Caco-2 (cell line): ENCODE measurements around the gene KRTAP12-1. TPM values are rescaled to one million over a fixed set of nuclear protein-coding genes. Genes with fewer than 3 reads are reported as not detected.

ENCODE experiments used
- BruUV-seq: library from RNA; stranded (reverse); fragments of 400-500 nt; replicated peaks from 2 replicates; lab custom pipeline; 2021; lab: Mats Ljungman, UMichigan
- CTCF ChIA-PET: fragments of 300-600 bp; sonication (Branson Sonifier 250); formaldehyde crosslinking; loops from one replicate; lab custom pipeline; 2022; ENCODE audit warnings: antibody characterized with exemption; lab: Charles Lee
- POLR2A ChIA-PET: fragments of 300-600 bp; sonication (Branson Sonifier 250); formaldehyde crosslinking; loops from one replicate; lab custom pipeline; 2022; ENCODE audit warnings: antibody characterized with exemption; lab: Charles Lee
- DNase-seq, 2 experiments: peaks; one replicate each; pipeline versions ENCODE4 v3.0.0 to v3.0.0-alpha.2; 2020 to 2022
- H3K27me3 ChIP-seq: replicated peaks from 2 replicates; pipeline ENCODE4 v1.6.0; 2011; ENCODE audit warnings: low read length; ENCODE audit not compliant: control insufficient read depth, insufficient read depth
- H3K36me3 ChIP-seq: 2 replicates; pipeline ENCODE4 v1.5.1; 2011; ENCODE audit warnings: low read length; ENCODE audit not compliant: control insufficient read depth, insufficient read depth
- H3K4me1 ChIP-seq: fragments of 250-450 bp; sonication (Bioruptor Pico); 2 replicates; pipeline ENCODE4 v1.5.1; 2020; ENCODE audit warnings: mild to moderate bottlenecking
- H3K4me3 ChIP-seq: 2 replicates; pipeline ENCODE4 v1.5.1; 2011; ENCODE audit warnings: low read depth, mild to moderate bottlenecking, control low read depth, low read length
- H3K9me3 ChIP-seq: fragments of 250-450 bp; sonication (Bioruptor Pico); 2 replicates; pipeline ENCODE4 v1.5.1; 2020; ENCODE audit warnings: mild to moderate bottlenecking, moderate library complexity
- H3K27ac Mint-ChIP-seq: one replicate; pipeline ENCODE4 v1.8.0; 2022; ENCODE audit warnings: mixed read lengths; ENCODE audit not compliant: unreplicated experiment
- H3K27me3 Mint-ChIP-seq: one replicate; pipeline ENCODE4 v1.8.0; 2022; ENCODE audit warnings: mixed read lengths; ENCODE audit not compliant: insufficient read depth, unreplicated experiment
- H3K36me3 Mint-ChIP-seq: one replicate; pipeline ENCODE4 v1.8.0; 2022; ENCODE audit warnings: mild to moderate bottlenecking, mixed read lengths; ENCODE audit not compliant: insufficient read depth, unreplicated experiment
- H3K4me1 Mint-ChIP-seq: one replicate; pipeline ENCODE4 v1.8.0; 2022; ENCODE audit warnings: low read depth, mixed read lengths; ENCODE audit not compliant: unreplicated experiment
- H3K4me3 Mint-ChIP-seq: one replicate; pipeline ENCODE4 v1.8.0; 2022; ENCODE audit warnings: mild to moderate bottlenecking, moderate library complexity, mixed read lengths; ENCODE audit not compliant: unreplicated experiment
- H3K9me3 Mint-ChIP-seq: one replicate; pipeline ENCODE4 v1.8.0; 2022; ENCODE audit warnings: mixed read lengths; ENCODE audit not compliant: unreplicated experiment
- CTCF ChIP-seq, 2 experiments: fragments of 200-600 bp in 1 of 2; IDR thresholded peaks; 1 replicate in 1 of 2; 2 replicates in 1 of 2; pipeline versions ENCODE4 v1.5.1 to v1.8.0; 2011 to 2022; ENCODE audit warnings: antibody characterized with exemption in 1 of 2, control low read depth in 1 of 2, inconsistent platforms in 1 of 2, low read depth in 1 of 2, low read length in 1 of 2, mild to moderate bottlenecking in 1 of 2, moderate library complexity in 1 of 2; ENCODE audit not compliant: insufficient read depth in 1 of 2, severe bottlenecking in 1 of 2, unreplicated experiment in 1 of 2
- intact Hi-C: fragments of 100-400 bp; cut with micrococcal nuclease; formaldehyde crosslinking; loops from one replicate; pipeline ENCODE4 v1.10.0; 2022; ENCODE audit not compliant: unreplicated experiment
- total RNA-seq: library from RNA; stranded (reverse); gene quantifications from 2 replicates; pipeline ENCODE4 v1.2.3, GENCODE V29; 2022

Gene KRTAP12-1
- total RNA-seq, 1 experiment from 2014 or later: not detected

DNA sequence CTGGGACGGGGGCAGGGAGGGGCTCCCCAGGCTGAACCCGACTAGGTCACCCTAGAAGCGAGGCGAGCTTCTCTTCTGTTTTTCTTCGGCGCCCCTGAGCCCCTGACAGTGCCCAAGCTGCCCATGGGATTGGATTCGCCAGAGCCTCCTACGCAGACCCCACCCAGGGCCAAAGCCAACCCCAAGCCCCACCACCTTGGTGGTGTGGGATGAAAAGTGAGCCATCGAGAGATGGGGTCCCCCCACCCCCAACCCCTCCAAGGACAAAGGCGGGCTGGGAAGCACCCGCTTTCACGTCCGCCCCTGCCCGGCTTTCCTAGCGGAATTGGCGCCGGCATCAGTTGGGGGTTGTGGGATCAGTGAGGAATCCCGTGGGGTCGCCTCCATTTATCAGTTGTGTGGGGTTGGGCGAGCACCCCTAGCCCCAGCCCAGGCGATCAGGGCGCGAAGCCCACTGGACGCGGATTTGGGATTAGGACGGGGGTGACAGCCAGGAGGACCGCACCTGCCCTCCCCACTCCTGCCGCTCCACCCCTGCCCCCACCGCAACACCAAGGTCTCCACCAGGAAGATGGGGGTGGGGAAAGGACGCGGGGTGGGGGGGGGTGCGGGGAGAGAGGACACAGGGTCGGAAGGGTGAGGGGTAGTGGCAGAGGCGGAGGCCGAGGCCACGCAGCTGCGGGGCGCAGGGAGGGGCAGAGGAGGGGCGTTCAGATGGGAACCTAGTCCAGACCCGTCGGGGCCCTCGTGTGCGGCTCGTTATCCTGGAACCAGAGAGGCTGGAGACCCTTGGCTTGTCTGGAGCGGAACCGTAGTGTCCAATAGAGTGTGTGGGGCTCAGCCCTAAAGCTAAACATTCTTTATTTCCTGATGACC lies 25.0 kb upstream of the KRTAP12-1 start:
- TF ChIP-seq CTCF (IDR thresholded peaks at IDR 0.05; ENCODE audit: insufficient read depth in 1 of 2, low read depth in 1 of 2, low read length in 1 of 2, severe bottlenecking in 1 of 2, unreplicated experiment in 1 of 2): no peak
- H3K4me3 Mint-ChIP-seq: no peak overlapping the region

DNA sequence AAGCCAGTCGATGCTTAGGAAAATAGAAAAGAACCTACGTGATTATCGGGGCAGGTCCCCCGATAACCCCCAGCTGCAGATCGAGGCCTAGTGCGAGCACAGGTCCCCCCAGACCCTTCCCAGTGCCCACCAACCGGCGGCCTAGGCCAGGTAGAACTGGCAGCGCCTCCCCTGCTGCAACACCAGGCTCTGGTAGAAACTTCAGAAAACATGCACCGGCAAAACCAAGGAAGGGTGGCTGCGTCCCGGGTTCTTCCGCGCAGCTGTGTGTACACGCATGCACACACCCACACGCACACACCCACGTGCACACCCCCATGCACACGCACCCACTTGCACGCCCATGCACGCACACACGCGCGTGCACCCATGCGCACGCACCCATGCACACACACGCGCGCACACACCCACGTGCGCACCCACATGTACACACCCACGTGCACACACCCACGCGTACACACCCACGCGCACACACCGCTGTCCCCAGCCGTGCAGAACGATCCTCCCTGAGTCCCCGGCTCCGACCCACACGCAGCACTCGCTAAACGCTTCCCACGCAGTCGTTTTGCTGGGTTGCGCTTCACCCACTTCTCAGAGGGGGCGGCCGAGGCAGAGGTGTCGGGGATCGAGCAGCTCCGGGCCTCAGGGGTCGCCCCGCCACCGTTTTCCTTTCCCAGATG lies 24.2 kb upstream of the KRTAP12-1 start:
- Histone ChIP-seq H3K36me3 (no peaks in the 10 kb centered on the region), H3K4me1 (no peaks in the 10 kb centered on the region; the same call in 1 of the 2 replicates), H3K9me3 (no peaks in the 10 kb centered on the region; the same call in 1 of the 2 replicates), H3K27me3 (no peaks in the 10 kb centered on the region), H3K4me3 (no peak overlapping the region)
- BruUV-seq: no TSS peak
- Mint-ChIP-seq H3K9me3 (no peaks in the 10 kb centered on the region), H3K27me3 (peaks cover 10% of the 10 kb centered on the region), H3K27ac (no peak overlapping the region), H3K4me1 (peaks cover 4% of the 10 kb centered on the region), H3K4me3 (no peak overlapping the region), H3K36me3 (no peaks in the 10 kb centered on the region)
- intact Hi-C loops: no loop called here
- ChIA-PET CTCF (no interaction called here), POLR2A (no interaction called here)
- no peak for TF ChIP-seq CTCF (IDR thresholded peaks at IDR 0.05; ENCODE audit: insufficient read depth in 1 of 2, low read depth in 1 of 2, low read length in 1 of 2, severe bottlenecking in 1 of 2, unreplicated experiment in 1 of 2)
- DNase-seq: no peak

More for the DNA sequence above, 25.0 kb upstream of the KRTAP12-1 start:
- Histone ChIP-seq H3K4me3 (no peak overlapping the region), H3K36me3 (no peaks in the 10 kb centered on the region), H3K27me3 (no peaks in the 10 kb centered on the region), H3K9me3 (no peaks in the 10 kb centered on the region; the same call in 1 of the 2 replicates), H3K4me1 (peaks cover 6% of the 10 kb centered on the region; the same call in 1 of the 2 replicates)
- BruUV-seq: no TSS peak
- Mint-ChIP-seq H3K4me1 (peaks cover 7% of the 10 kb centered on the region), H3K9me3 (no peaks in the 10 kb centered on the region), H3K27ac (no peak overlapping the region), H3K36me3 (no peaks in the 10 kb centered on the region), H3K27me3 (peaks cover 10% of the 10 kb centered on the region)
- ChIA-PET POLR2A (no interaction called here), CTCF (no interaction called here)
- intact Hi-C loops: no loop called here
- DNase-seq: no peak

DNA sequence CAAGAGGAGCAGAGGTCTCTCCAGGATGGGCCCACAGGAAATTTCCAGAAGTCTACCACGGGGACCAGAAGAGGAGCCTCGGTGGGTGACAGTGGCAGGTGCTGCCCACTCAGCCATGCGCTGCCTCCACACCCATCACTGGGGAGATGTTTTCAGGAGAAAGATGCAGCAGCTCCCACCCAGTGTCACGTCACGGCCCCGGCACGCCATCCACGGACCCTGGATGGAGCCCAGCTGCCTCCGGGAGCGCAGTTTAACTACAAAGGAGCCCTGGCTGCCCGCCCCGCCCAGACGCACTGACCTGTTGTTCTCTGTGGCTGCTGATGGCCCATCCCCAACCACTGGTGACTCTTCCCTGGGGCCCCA lies 22.7 kb upstream of the KRTAP12-1 start:
- Mint-ChIP-seq H3K36me3 (no peaks in the 10 kb centered on the region), H3K27me3 (peaks cover 7% of the 10 kb centered on the region), H3K27ac (no peak overlapping the region), H3K4me1 (no peaks in the 10 kb centered on the region), H3K9me3 (no peaks in the 10 kb centered on the region), H3K4me3 (no peak overlapping the region)
- Histone ChIP-seq H3K27me3 (no peaks in the 10 kb centered on the region), H3K4me3 (no peak overlapping the region), H3K36me3 (no peaks in the 10 kb centered on the region), H3K9me3 (no peaks in the 10 kb centered on the region; the same call in 1 of the 2 replicates), H3K4me1 (no peaks in the 10 kb centered on the region)
- BruUV-seq: no TSS peak
- no peak for TF ChIP-seq CTCF (IDR thresholded peaks at IDR 0.05; ENCODE audit: insufficient read depth in 1 of 2, low read depth in 1 of 2, low read length in 1 of 2, severe bottlenecking in 1 of 2, unreplicated experiment in 1 of 2)
- ChIA-PET CTCF (no interaction called here), POLR2A (no interaction called here)
- peak in 1 of 2 experiments; percentile 16 for DNase-seq
- intact Hi-C loops: no loop called here
